ENCODE measurements around the gene ATG9B.

- TF ChIP-seq CTCF (IDR thresholded peaks at IDR 0.05) (no peak), POLR2A (IDR thresholded peaks at IDR 0.05) (no peak)
Observed at GRCh38 chr7:151045967-151046366, 21.7 kb upstream of the ATG9B start.
